Esophagus muscularis mucosa (tissue), 4 donors: Measurements from ENCODE around the gene ATP10B. TPM values are rescaled to one million over a fixed set of nuclear protein-coding genes. Genes with fewer than 3 reads are reported as not detected.

Experiments used
- DNase-seq: peaks from one replicate; pipeline ENCODE4 v3.0.0-alpha.2; 2017; ENCODE audit errors: extremely low spot score
- H3K27ac ChIP-seq, 4 donors: fragments of 200-600 bp; sonication (generic); replicated peaks in 1 of 4; 1 replicate in 3 of 4; 2 replicates in 1 of 4; pipeline ENCODE4 v1.5.1; 2016 to 2019; ENCODE audit warnings: mild to moderate bottlenecking in 1 of 4
- H3K27me3 ChIP-seq, 4 donors: fragments of 200-600 bp; sonication (generic); one replicate each; pipeline versions ENCODE4 v1.5.1 to v1.6.0; 2016 to 2019
- H3K36me3 ChIP-seq, 4 donors: fragments of 200-600 bp; sonication (generic); one replicate each; pipeline ENCODE4 v1.5.1; 2016 to 2019
- H3K4me1 ChIP-seq, 4 donors: fragments of 200-600 bp; sonication (generic); one replicate each; pipeline ENCODE4 v1.5.1; 2016 to 2019
- H3K4me3 ChIP-seq, 4 donors: fragments of 200-600 bp; sonication (generic); 1 replicate in 2 of 4; 2 replicates in 2 of 4; pipeline ENCODE4 v1.5.1; 2016 to 2019; ENCODE audit warnings: mild to moderate bottlenecking in 4 of 4, moderate library complexity in 1 of 4
- H3K9me3 ChIP-seq, 4 donors: fragments of 200-600 bp; sonication (generic); 1 replicate in 3 of 4; 2 replicates in 1 of 4; pipeline ENCODE4 v1.5.1; 2016 to 2019
- EP300 ChIP-seq: sonication (generic); formaldehyde crosslinking; IDR thresholded peaks from one replicate; pipeline ENCODE4 v1.6.1; 2017; ENCODE audit warnings: antibody characterized with exemption
- POLR2A ChIP-seq: fragments of 450-650 bp; IDR thresholded peaks from one replicate; pipeline ENCODE4 v1.6.1; 2017; ENCODE audit warnings: antibody characterized with exemption, moderate library complexity, mild to moderate bottlenecking, low read depth
- POLR2AphosphoS5 ChIP-seq, 2 donors: sonication (generic); formaldehyde crosslinking; IDR thresholded peaks; one replicate each; pipeline ENCODE4 v1.6.1; 2017; ENCODE audit warnings: antibody characterized with exemption in 2 of 2
- WGBS: methylation state at CpG from one replicate; pipeline ENCODE4 v1.1.5; 2018; 5-methylcytosine and 5-hydroxymethylcytosine counted together
- intact Hi-C: fragments of 100-400 bp; cut with DNase I; formaldehyde crosslinking; loops from one replicate; pipeline ENCODE4 v1.15.1; 2023
- total RNA-seq, 4 donors: library from RNA; depleted of rRNA; stranded (reverse); fragments of >200 nt; gene quantifications; one replicate each; pipeline versions ENCODE4 v1.1.0 to v1.2.1, GENCODE V29; 2016
- TF ChIP-seq, protein P1 (sequence below), 3 experiments: fragments of 200-600 bp in 2 of 3; fragments of 450-650 bp in 1 of 3; sonication (generic) in 2 of 3; IDR thresholded peaks; one replicate each; pipeline ENCODE4 v1.5.1; 2017 to 2019; ENCODE audit warnings: antibody characterized with exemption in 3 of 3, mild to moderate bottlenecking in 2 of 3, moderate library complexity in 1 of 3

The ATP10B gene
- total RNA-seq, 4 donors from 2014 or later = 0.42 to 1.1 (median 0.79) TPM

DNA sequence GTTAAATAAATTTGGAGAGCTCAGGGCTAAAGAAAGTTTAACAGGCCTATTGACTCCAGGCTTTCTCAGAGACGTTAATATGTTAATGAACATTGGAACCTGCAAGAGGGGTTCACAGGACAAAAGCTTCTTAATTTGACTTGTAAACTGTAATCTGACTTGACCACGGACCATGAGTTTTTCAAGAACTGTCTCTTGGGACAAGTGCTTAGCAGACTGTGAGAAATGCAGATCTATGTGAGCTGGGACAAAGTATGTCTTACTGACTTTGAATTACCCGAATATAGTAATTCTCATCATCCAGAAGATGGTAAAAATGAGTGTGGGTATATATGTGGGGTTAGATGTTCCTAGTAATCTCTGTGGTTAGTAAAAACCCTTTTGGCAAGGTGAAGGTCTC is 186.6 kb downstream of the ATP10B start:
- Histone ChIP-seq H3K9me3 (no peaks in the 10 kb centered on the region), H3K4me3 (no peak overlapping the region), H3K36me3 (no peaks in the 10 kb centered on the region), H3K27me3 (no peaks in the 10 kb centered on the region), H3K4me1 (no peaks in the 10 kb centered on the region), H3K27ac (no peak overlapping the region)
- 58% methylated on average over 3 of the region's 3 CpGs for WGBS
- no peak for DNase-seq
- TF ChIP-seq, protein P1, sequence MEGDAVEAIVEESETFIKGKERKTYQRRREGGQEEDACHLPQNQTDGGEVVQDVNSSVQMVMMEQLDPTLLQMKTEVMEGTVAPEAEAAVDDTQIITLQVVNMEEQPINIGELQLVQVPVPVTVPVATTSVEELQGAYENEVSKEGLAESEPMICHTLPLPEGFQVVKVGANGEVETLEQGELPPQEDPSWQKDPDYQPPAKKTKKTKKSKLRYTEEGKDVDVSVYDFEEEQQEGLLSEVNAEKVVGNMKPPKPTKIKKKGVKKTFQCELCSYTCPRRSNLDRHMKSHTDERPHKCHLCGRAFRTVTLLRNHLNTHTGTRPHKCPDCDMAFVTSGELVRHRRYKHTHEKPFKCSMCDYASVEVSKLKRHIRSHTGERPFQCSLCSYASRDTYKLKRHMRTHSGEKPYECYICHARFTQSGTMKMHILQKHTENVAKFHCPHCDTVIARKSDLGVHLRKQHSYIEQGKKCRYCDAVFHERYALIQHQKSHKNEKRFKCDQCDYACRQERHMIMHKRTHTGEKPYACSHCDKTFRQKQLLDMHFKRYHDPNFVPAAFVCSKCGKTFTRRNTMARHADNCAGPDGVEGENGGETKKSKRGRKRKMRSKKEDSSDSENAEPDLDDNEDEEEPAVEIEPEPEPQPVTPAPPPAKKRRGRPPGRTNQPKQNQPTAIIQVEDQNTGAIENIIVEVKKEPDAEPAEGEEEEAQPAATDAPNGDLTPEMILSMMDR (IDR thresholded peaks at IDR 0.05) = no peak
- no peak for TF ChIP-seq POLR2AphosphoS5 (IDR thresholded peaks at IDR 0.05)
- TF ChIP-seq EP300 = no peak
- TF ChIP-seq POLR2A = no peak
- intact Hi-C loops = no loop called here

DNA sequence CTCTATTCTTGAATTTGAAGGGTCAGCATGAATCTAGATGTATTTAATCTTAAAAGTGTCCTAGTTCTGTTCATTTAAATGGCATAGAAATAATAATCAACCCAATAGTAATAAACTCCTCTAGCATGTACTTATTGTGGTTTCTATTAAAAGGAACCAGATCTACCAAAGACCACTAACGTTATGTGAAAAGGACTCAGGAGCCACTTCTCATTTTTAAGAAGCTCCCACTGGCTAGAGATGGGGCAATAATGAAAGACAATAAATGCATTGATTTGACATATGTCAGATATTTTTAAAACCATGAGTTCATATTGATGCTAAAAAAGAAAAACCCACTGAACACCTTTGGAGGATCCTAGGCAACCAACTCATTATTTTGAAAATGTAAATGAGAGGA is 191.9 kb downstream of the ATP10B start:
- no peaks in the 10 kb centered on the region for H3K4me1 ChIP-seq
- H3K4me3 ChIP-seq = no peak overlapping the region
- H3K36me3 ChIP-seq = no peaks in the 10 kb centered on the region
- WGBS = 71% methylated on average over 1 of the region's 1 CpG
- TF ChIP-seq EP300 (no peak), POLR2AphosphoS5 (IDR thresholded peaks at IDR 0.05) (no peak), POLR2A (no peak)
- TF ChIP-seq, protein P1 (IDR thresholded peaks at IDR 0.05) = no peak
- H3K27me3 ChIP-seq = peaks cover 0 to 4% (median 0%) of the 10 kb centered on the region in 4 donors
- no peaks in the 10 kb centered on the region for H3K9me3 ChIP-seq
- DNase-seq = no peak
- intact Hi-C loops = no loop called here
- no peak overlapping the region for H3K27ac ChIP-seq

DNA sequence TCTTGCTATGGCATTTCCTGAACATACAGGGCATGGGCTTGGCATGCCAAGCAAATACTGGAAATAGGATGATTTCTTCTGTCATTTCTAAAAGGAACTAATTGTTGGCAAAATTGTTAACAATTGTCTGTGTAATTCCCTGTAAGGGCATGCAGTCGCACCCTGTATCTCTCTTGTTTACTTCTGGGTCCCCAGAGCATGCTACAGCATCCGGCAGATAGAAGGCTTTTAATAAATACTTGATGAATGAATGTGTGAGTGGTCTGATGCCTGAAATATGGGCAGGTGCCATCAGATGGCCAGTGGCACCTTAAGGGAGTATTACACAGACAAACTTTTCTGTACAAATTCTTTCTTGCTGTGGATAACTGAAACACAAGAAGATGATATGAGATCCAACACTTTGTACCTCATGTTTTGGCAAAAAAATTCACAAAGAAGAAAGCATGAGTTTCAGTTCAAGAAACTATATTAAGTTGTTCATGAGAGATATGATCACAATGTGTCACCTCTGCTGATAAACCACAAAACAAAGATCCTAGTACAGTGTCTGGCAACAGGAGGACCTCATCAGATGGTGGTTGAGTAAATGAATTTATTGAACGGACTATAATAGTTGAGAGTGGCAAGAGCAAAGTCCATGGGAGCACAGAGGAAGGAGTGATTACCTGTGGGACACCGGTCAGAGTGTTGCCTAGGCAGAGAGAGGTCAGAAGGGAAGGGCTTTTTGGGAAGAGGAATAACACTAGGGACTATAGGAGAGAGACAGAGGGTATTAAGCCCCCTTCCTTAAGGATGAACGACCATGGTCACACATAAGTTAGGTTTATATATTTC is 194.2 kb downstream of the ATP10B start:
- peaks cover 0 to 4% (median 0%) of the 10 kb centered on the region in 4 donors for H3K27me3 ChIP-seq
- DNase-seq = peak; percentile 24
- no peaks in the 10 kb centered on the region for H3K9me3 ChIP-seq
- no peaks in the 10 kb centered on the region for H3K4me1 ChIP-seq
- intact Hi-C loops = no loop called here
- TF ChIP-seq POLR2A = no peak
- TF ChIP-seq, protein P1 (IDR thresholded peaks at IDR 0.05) = no peak
- no peak for TF ChIP-seq EP300
- no peak for TF ChIP-seq POLR2AphosphoS5 (IDR thresholded peaks at IDR 0.05)
- WGBS = 76% methylated on average over 5 of the region's 5 CpGs
- no peak overlapping the region for H3K4me3 ChIP-seq
- H3K27ac ChIP-seq = no peak overlapping the region
- H3K36me3 ChIP-seq = no peaks in the 10 kb centered on the region

GRCh38 chr5:160657068-160657507 is 194.9 kb downstream of the ATP10B start:
- Histone ChIP-seq H3K27me3 (peaks cover 0 to 4% (median 0%) of the 10 kb centered on the region in 4 donors), H3K27ac (no peak overlapping the region), H3K4me1 (no peaks in the 10 kb centered on the region), H3K4me3 (no peak overlapping the region), H3K36me3 (no peaks in the 10 kb centered on the region), H3K9me3 (no peaks in the 10 kb centered on the region)
- DNase-seq = no peak
- WGBS = 73% methylated on average over 1 of the region's 1 CpG
- TF ChIP-seq, protein P1 (IDR thresholded peaks at IDR 0.05) = no peak
- TF ChIP-seq POLR2A = no peak
- no peak for TF ChIP-seq EP300
- intact Hi-C loops = no loop called here
